CD8-positive, alpha-beta memory T cell (primary cell): ENCODE measurements around the gene TMEM132D. TPM values are rescaled to one million over a fixed set of nuclear protein-coding genes. Genes with fewer than 3 reads are reported as not detected.
A peak's percentile ranks its signal among the peaks of the same experiment; 100 is the strongest.
"Not testable (repeated sequence)": the region's sequence is repeated elsewhere in the genome, so short reads cannot be mapped to it uniquely, and the experiment has no call there.

ENCODE experiments used
- CTCF ChIA-PET: fragments of 350-600 bp; sonication (Branson Sonifier 250); formaldehyde crosslinking; loops from one replicate; lab custom pipeline; 2021; ENCODE audit warnings: antibody characterized with exemption; lab: Charles Lee
- POLR2A ChIA-PET: fragments of 350-600 bp; sonication (Branson Sonifier 250); formaldehyde crosslinking; loops from one replicate; lab custom pipeline; 2021; ENCODE audit warnings: antibody characterized with exemption; lab: Charles Lee
- DNase-seq, 5 donors: peaks; one replicate each; pipeline versions ENCODE4 v3.0.0 to v3.0.0-alpha.2; 2020 to 2022; ENCODE audit warnings: mixed read lengths in 1 of 5
- H3K27ac ChIP-seq: one replicate; pipeline ENCODE4 v1.7.0; 2013; ENCODE audit warnings: low read depth, mild to moderate bottlenecking, low read length, moderate library complexity
- H3K27me3 ChIP-seq: 2 replicates; pipeline ENCODE4 v1.7.0; 2013; ENCODE audit warnings: low read length, mild to moderate bottlenecking; ENCODE audit not compliant: insufficient read depth, poor library complexity, severe bottlenecking
- H3K36me3 ChIP-seq: 2 replicates; pipeline ENCODE4 v1.7.0; 2013; ENCODE audit warnings: mild to moderate bottlenecking, low read length, moderate library complexity; ENCODE audit not compliant: insufficient read depth
- H3K4me1 ChIP-seq: 2 replicates; pipeline ENCODE4 v1.7.0; 2013; ENCODE audit warnings: mild to moderate bottlenecking, low read length, moderate library complexity; ENCODE audit not compliant: insufficient read depth
- H3K4me3 ChIP-seq: 2 replicates; pipeline ENCODE4 v1.7.0; 2013; ENCODE audit warnings: mild to moderate bottlenecking, low read length
- H3K9me3 ChIP-seq: 2 replicates; pipeline ENCODE4 v1.7.0; 2013; ENCODE audit warnings: mild to moderate bottlenecking, low read length
- H3K27ac Mint-ChIP-seq, 8 donors: one replicate each; pipeline ENCODE4 v1.8.0; 2020 to 2021; ENCODE audit warnings: mixed read lengths in 8 of 8, mild to moderate bottlenecking in 6 of 8, inconsistent platforms in 3 of 8, moderate library complexity in 3 of 8
- H3K27me3 Mint-ChIP-seq, 2 donors: one replicate each; pipeline ENCODE4 v1.8.0; 2020 to 2021; ENCODE audit warnings: mixed read lengths in 2 of 2, mild to moderate bottlenecking in 1 of 2, moderate library complexity in 1 of 2
- H3K36me3 Mint-ChIP-seq, 3 donors: one replicate each; pipeline ENCODE4 v1.8.0; 2020 to 2021; ENCODE audit warnings: mixed read lengths in 3 of 3, inconsistent platforms in 1 of 3, mild to moderate bottlenecking in 1 of 3
- H3K4me1 Mint-ChIP-seq, 3 donors: one replicate each; pipeline ENCODE4 v1.8.0; 2020 to 2021; ENCODE audit warnings: mixed read lengths in 3 of 3, inconsistent platforms in 1 of 3, mild to moderate bottlenecking in 1 of 3
- H3K4me3 Mint-ChIP-seq, 7 donors: one replicate each; pipeline ENCODE4 v1.8.0; 2020 to 2021; ENCODE audit warnings: mixed read lengths in 7 of 7, mild to moderate bottlenecking in 6 of 7, moderate library complexity in 4 of 7, inconsistent platforms in 2 of 7
- H3K9me3 Mint-ChIP-seq, 5 donors: one replicate each; pipeline ENCODE4 v1.8.0; 2020 to 2022; ENCODE audit warnings: mixed read lengths in 5 of 5, mild to moderate bottlenecking in 3 of 5, moderate library complexity in 2 of 5, inconsistent platforms in 1 of 5
- polyA plus RNA-seq: library from polyadenylated mRNA; unstranded; fragments of 300-500 nt; fragmentation: Illumina TruSeq; gene quantifications from one replicate; pipeline ENCODE4 v1.2.3, GENCODE V29; 2021
- total RNA-seq, 2 experiments: library from RNA; stranded (reverse); gene quantifications; one replicate each; pipeline ENCODE4 v1.2.3, GENCODE V29; 2021

TMEM132D gene
- total and polyA plus RNA-seq, 3 experiments from 2014 or later: not detected

GRCh38 chr12:129067491-129067890, 836.3 kb downstream of the TMEM132D start:
- Histone ChIP-seq H3K4me3 (no peak overlapping the region), H3K4me1 (no peaks in the 10 kb centered on the region), H3K27me3 (no peaks in the 10 kb centered on the region), H3K36me3 (no peaks in the 10 kb centered on the region), H3K27ac (no peak overlapping the region), H3K9me3 (no peaks in the 10 kb centered on the region)
- Mint-ChIP-seq H3K9me3 (peaks cover 0 to 4% (median 0%) of the 10 kb centered on the region in 5 donors), H3K4me3 (no peak overlapping the region), H3K4me1 (no peaks in the 10 kb centered on the region), H3K27me3 (peaks cover 2 to 18% of the 10 kb centered on the region in 2 donors), H3K36me3 (no peaks in the 10 kb centered on the region), H3K27ac (no peak overlapping the region)
- no peak for DNase-seq
- ChIA-PET CTCF (no interaction called here), POLR2A (no interaction called here)

- no peak for DNase-seq
- ChIA-PET CTCF (no interaction called here), POLR2A (no interaction called here)
- Histone ChIP-seq H3K4me1 (no peaks in the 10 kb centered on the region), H3K36me3 (no peaks in the 10 kb centered on the region), H3K9me3 (no peaks in the 10 kb centered on the region), H3K27ac (no peak overlapping the region), H3K4me3 (no peak overlapping the region), H3K27me3 (no peaks in the 10 kb centered on the region)
- H3K4me1 Mint-ChIP-seq: no peaks in the 10 kb centered on the region
- no peaks in the 10 kb centered on the region for H3K36me3 Mint-ChIP-seq
- peaks cover 0 to 4% (median 0%) of the 10 kb centered on the region in 5 donors for H3K9me3 Mint-ChIP-seq
- H3K4me3 Mint-ChIP-seq: no peak overlapping the region
- H3K27ac Mint-ChIP-seq: no peak overlapping the region
- H3K27me3 Mint-ChIP-seq: peaks cover 2 to 19% of the 10 kb centered on the region in 2 donors
Measured at GRCh38 chr12:129064209-129064855, 839.5 kb downstream of the TMEM132D start.

- POLR2A ChIA-PET: no interaction called here
- Histone ChIP-seq H3K36me3 (no peaks in the 10 kb centered on the region), H3K9me3 (no peaks in the 10 kb centered on the region), H3K27me3 (no peaks in the 10 kb centered on the region), H3K4me3 (no peak overlapping the region), H3K4me1 (no peaks in the 10 kb centered on the region), H3K27ac (no peak overlapping the region)
- no peak overlapping the region for H3K27ac Mint-ChIP-seq
- no peaks in the 10 kb centered on the region for H3K36me3 Mint-ChIP-seq
- no peaks in the 10 kb centered on the region for H3K4me1 Mint-ChIP-seq
- CTCF ChIA-PET: no interaction called here
- DNase-seq: no peak
- H3K27me3 Mint-ChIP-seq: peaks cover 2 to 19% of the 10 kb centered on the region in 2 donors
- H3K9me3 Mint-ChIP-seq: peaks cover 0 to 4% (median 0%) of the 10 kb centered on the region in 5 donors
- H3K4me3 Mint-ChIP-seq: no peak overlapping the region
Measured at GRCh38 chr12:129063600-129063999, 840.2 kb downstream of the TMEM132D start.

- POLR2A ChIA-PET: no interaction called here
- Mint-ChIP-seq H3K27ac (peak overlapping the region in 1 of 8 donors; percentile 38), H3K27me3 (peaks cover 0 to 7% of the 10 kb centered on the region in 2 donors), H3K4me1 (no peaks in the 10 kb centered on the region), H3K9me3 (peaks cover 0 to 5% (median 2%) of the 10 kb centered on the region in 5 donors), H3K36me3 (no peaks in the 10 kb centered on the region), H3K4me3 (no peak overlapping the region)
- Histone ChIP-seq H3K27me3 (no peaks in the 10 kb centered on the region), H3K36me3 (no peaks in the 10 kb centered on the region), H3K27ac (no peak overlapping the region), H3K4me3 (no peak overlapping the region), H3K9me3 (no peaks in the 10 kb centered on the region), H3K4me1 (no peaks in the 10 kb centered on the region)
- no peak for DNase-seq
- CTCF ChIA-PET: no interaction called here
Measured at GRCh38 chr12:129053232-129053631, 850.6 kb downstream of the TMEM132D start.

- Histone ChIP-seq H3K27ac (no peak overlapping the region), H3K9me3 (no peaks in the 10 kb centered on the region), H3K36me3 (no peaks in the 10 kb centered on the region), H3K4me3 (no peak overlapping the region), H3K4me1 (no peaks in the 10 kb centered on the region), H3K27me3 (no peaks in the 10 kb centered on the region)
- DNase-seq: no peak
- ChIA-PET CTCF (no interaction called here), POLR2A (no interaction called here)
- no peaks in the 10 kb centered on the region for H3K4me1 Mint-ChIP-seq
- peaks cover 0 to 5% (median 2%) of the 10 kb centered on the region in 5 donors for H3K9me3 Mint-ChIP-seq
- peaks cover 0 to 7% of the 10 kb centered on the region in 2 donors for H3K27me3 Mint-ChIP-seq
- no peak overlapping the region for H3K4me3 Mint-ChIP-seq
- no peak overlapping the region for H3K27ac Mint-ChIP-seq
- H3K36me3 Mint-ChIP-seq: no peaks in the 10 kb centered on the region
Measured at GRCh38 chr12:129052373-129052772, 851.5 kb downstream of the TMEM132D start.

GRCh38 chr12:129049917-129050316, 853.9 kb downstream of the TMEM132D start:
- Histone ChIP-seq H3K4me3 (no peak overlapping the region), H3K27me3 (no peaks in the 10 kb centered on the region), H3K27ac (no peak overlapping the region), H3K9me3 (no peaks in the 10 kb centered on the region), H3K36me3 (no peaks in the 10 kb centered on the region), H3K4me1 (no peaks in the 10 kb centered on the region)
- CTCF ChIA-PET: no interaction called here
- DNase-seq: no peak
- POLR2A ChIA-PET: no interaction called here
- H3K27me3 Mint-ChIP-seq: peaks cover 0 to 9% of the 10 kb centered on the region in 2 donors
- no peaks in the 10 kb centered on the region for H3K4me1 Mint-ChIP-seq
- H3K36me3 Mint-ChIP-seq: no peaks in the 10 kb centered on the region
- peaks cover 0 to 2% (median 0%) of the 10 kb centered on the region in 5 donors for H3K9me3 Mint-ChIP-seq
- H3K27ac Mint-ChIP-seq: no peak overlapping the region
- H3K4me3 Mint-ChIP-seq: no peak overlapping the region

GRCh38 chr12:129043334-129043733, 860.5 kb downstream of the TMEM132D start:
- H3K9me3 ChIP-seq, POLR2A ChIA-PET, H3K4me3 Mint-ChIP-seq, H3K36me3 Mint-ChIP-seq, H3K36me3 ChIP-seq, H3K27ac Mint-ChIP-seq, DNase-seq, H3K27me3 Mint-ChIP-seq, H3K4me1 Mint-ChIP-seq, CTCF ChIA-PET, H3K4me1 ChIP-seq, H3K4me3 ChIP-seq, H3K27me3 ChIP-seq, H3K9me3 Mint-ChIP-seq, H3K27ac ChIP-seq: not testable (repeated sequence)

- no peaks in the 10 kb centered on the region for H3K27me3 Mint-ChIP-seq
- no peak for DNase-seq
- H3K4me3 ChIP-seq: no peak overlapping the region
- H3K36me3 Mint-ChIP-seq: no peaks in the 10 kb centered on the region
- H3K4me3 Mint-ChIP-seq: peak overlapping the region in 1 of 7 donors; percentile 41
- no peak overlapping the region for H3K27ac ChIP-seq
- ChIA-PET CTCF (no interaction called here), POLR2A (no interaction called here)
- no peaks in the 10 kb centered on the region for H3K36me3 ChIP-seq
- H3K4me1 Mint-ChIP-seq: no peaks in the 10 kb centered on the region
- no peaks in the 10 kb centered on the region for H3K4me1 ChIP-seq
- no peak overlapping the region for H3K27ac Mint-ChIP-seq
- H3K27me3 ChIP-seq: no peaks in the 10 kb centered on the region
- H3K9me3 ChIP-seq: no peaks in the 10 kb centered on the region
- H3K9me3 Mint-ChIP-seq: peaks cover 0 to 6% (median 2%) of the 10 kb centered on the region in 5 donors
Measured at GRCh38 chr12:129036135-129036534, 867.7 kb downstream of the TMEM132D start.
